A673 (cell line): Measurements from ENCODE around the gene CNTD1. TPM values are rescaled to one million over a fixed set of nuclear protein-coding genes. Genes with fewer than 3 reads are reported as not detected.

Source experiments
- BruUV-seq: library from RNA; stranded (reverse); fragments of 400-500 nt; replicated peaks from 2 replicates; lab custom pipeline; 2021; lab: Mats Ljungman, UMichigan
- CTCF ChIA-PET: fragments of 300-600 bp; sonication (Branson Sonifier 250); formaldehyde crosslinking; loops from one replicate; lab custom pipeline; 2022; ENCODE audit warnings: antibody characterized with exemption; lab: Charles Lee
- POLR2A ChIA-PET: fragments of 300-600 bp; sonication (Branson Sonifier 250); formaldehyde crosslinking; loops from one replicate; lab custom pipeline; 2022; ENCODE audit warnings: antibody characterized with exemption; ENCODE audit not compliant: low non-redundant PET; lab: Charles Lee
- DNase-seq: peaks from one replicate; pipeline ENCODE4 v3.0.0-alpha.2; 2015; ENCODE audit warnings: low spot score
- H3K27ac ChIP-seq: fragments of 200-600 bp; sonication (generic); 2 replicates; pipeline ENCODE4 v1.5.1; 2016; ENCODE audit warnings: mixed run types, low read depth, mild to moderate bottlenecking, mixed read lengths, antibody characterized with exemption, low read length; ENCODE audit not compliant: poor library complexity, severe bottlenecking
- H3K27me3 ChIP-seq: fragments of 200-600 bp; sonication (generic); replicated peaks from 2 replicates; pipeline ENCODE4 v1.6.1; 2017; ENCODE audit warnings: mixed run types, low read depth, mild to moderate bottlenecking, mixed read lengths, antibody characterized with exemption, low read length; ENCODE audit not compliant: insufficient read depth, poor library complexity
- H3K36me3 ChIP-seq: fragments of 200-600 bp; sonication (generic); 2 replicates; pipeline ENCODE4 v1.6.1; 2016; ENCODE audit warnings: mixed run types, mild to moderate bottlenecking, mixed read lengths, antibody characterized with exemption, low read length; ENCODE audit not compliant: insufficient read depth, poor library complexity, severe bottlenecking
- H3K4me1 ChIP-seq: fragments of 200-600 bp; sonication (generic); 2 replicates; pipeline ENCODE4 v1.6.1; 2017; ENCODE audit warnings: mixed run types, mild to moderate bottlenecking, mixed read lengths, antibody characterized with exemption, low read length; ENCODE audit not compliant: insufficient read depth, poor library complexity, severe bottlenecking
- H3K4me3 ChIP-seq: fragments of 200-600 bp; sonication (generic); 2 replicates; pipeline ENCODE4 v1.5.1; 2016; ENCODE audit warnings: low read depth, mixed run types, mild to moderate bottlenecking, mixed read lengths, low read length; ENCODE audit not compliant: poor library complexity, severe bottlenecking
- H3K9me3 ChIP-seq: fragments of 200-600 bp; sonication (generic); 2 replicates; pipeline ENCODE4 v1.6.1; 2016; ENCODE audit warnings: mixed run types, low read depth, mild to moderate bottlenecking, mixed read lengths, antibody characterized with exemption, low read length; ENCODE audit not compliant: poor library complexity, severe bottlenecking
- EZH2 ChIP-seq: fragments of 200-600 bp; sonication (generic); IDR thresholded peaks from 2 replicates; pipeline ENCODE4 v1.6.1; 2017; ENCODE audit warnings: borderline replicate concordance, low read depth, mild to moderate bottlenecking, mixed read lengths, antibody characterized with exemption, low read length; ENCODE audit not compliant: poor library complexity, severe bottlenecking
- intact Hi-C: fragments of 100-400 bp; cut with micrococcal nuclease; formaldehyde crosslinking; loops from one replicate; pipeline ENCODE4 v1.10.0; 2022; ENCODE audit not compliant: unreplicated experiment
- total RNA-seq: library from RNA; stranded (reverse); gene quantifications from 2 replicates; pipeline ENCODE4 v1.2.3, GENCODE V29; 2021
- TF ChIP-seq, protein P1 (sequence below): fragments of 300-800, 200-600 bp; sonication (generic); conservative IDR thresholded peaks from 2 replicates; pipeline ENCODE4 v1.5.1; 2017; ENCODE audit warnings: low read depth, mild to moderate bottlenecking, antibody characterized with exemption, low read length, moderate library complexity, mixed read lengths

Gene CNTD1
- total RNA-seq, 1 experiment from 2014 or later, result not detected

GRCh38 chr17:42772945-42773289 is 25.7 kb upstream of the CNTD1 start:
- Histone ChIP-seq H3K4me1 (no peaks in the 10 kb centered on the region), H3K9me3 (no peaks in the 10 kb centered on the region), H3K27ac (peak overlapping the region; percentile 65), H3K36me3 (no peaks in the 10 kb centered on the region), H3K27me3 (no peaks in the 10 kb centered on the region), H3K4me3 (peak overlapping the region; percentile 68)
- no peak for TF ChIP-seq EZH2
- CTCF ChIA-PET, result interaction anchor here (2.3 kb wide), 1 partner anchor 9 kb away, joined by 5 read pairs; no protein-coding TSS in a partner anchor
- BruUV-seq, result TSS peak; percentile 94
- no peak for DNase-seq
- POLR2A ChIA-PET, result no interaction called here
- intact Hi-C loops, result no loop called here

- H3K27ac ChIP-seq, result peak within 1 kb of the TSS; percentile 65
- no peaks in the 10 kb centered on the region for H3K4me1 ChIP-seq
- H3K9me3 ChIP-seq, result no peaks in the 10 kb centered on the region
- peak; percentile 81 for DNase-seq
- POLR2A ChIA-PET, result no interaction called here
- no TSS peak for BruUV-seq
- H3K4me3 ChIP-seq, result peak within 1 kb of the TSS; percentile 68
- CTCF ChIA-PET, result interaction anchor here (2.3 kb wide), 1 partner anchor 10 kb away, joined by 5 read pairs; no protein-coding TSS in a partner anchor
- intact Hi-C loops, result no loop called here
- no peaks in the 10 kb centered on the region for H3K27me3 ChIP-seq
- TF ChIP-seq EZH2, result no peak
- TF ChIP-seq, protein P1, sequence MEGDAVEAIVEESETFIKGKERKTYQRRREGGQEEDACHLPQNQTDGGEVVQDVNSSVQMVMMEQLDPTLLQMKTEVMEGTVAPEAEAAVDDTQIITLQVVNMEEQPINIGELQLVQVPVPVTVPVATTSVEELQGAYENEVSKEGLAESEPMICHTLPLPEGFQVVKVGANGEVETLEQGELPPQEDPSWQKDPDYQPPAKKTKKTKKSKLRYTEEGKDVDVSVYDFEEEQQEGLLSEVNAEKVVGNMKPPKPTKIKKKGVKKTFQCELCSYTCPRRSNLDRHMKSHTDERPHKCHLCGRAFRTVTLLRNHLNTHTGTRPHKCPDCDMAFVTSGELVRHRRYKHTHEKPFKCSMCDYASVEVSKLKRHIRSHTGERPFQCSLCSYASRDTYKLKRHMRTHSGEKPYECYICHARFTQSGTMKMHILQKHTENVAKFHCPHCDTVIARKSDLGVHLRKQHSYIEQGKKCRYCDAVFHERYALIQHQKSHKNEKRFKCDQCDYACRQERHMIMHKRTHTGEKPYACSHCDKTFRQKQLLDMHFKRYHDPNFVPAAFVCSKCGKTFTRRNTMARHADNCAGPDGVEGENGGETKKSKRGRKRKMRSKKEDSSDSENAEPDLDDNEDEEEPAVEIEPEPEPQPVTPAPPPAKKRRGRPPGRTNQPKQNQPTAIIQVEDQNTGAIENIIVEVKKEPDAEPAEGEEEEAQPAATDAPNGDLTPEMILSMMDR, result no peak
- H3K36me3 ChIP-seq, result no peaks in the 10 kb centered on the region
Observed at GRCh38 chr17:42773290-42774035, 25.2 kb upstream of the CNTD1 start, which contains the start of gene VPS25. Gene VPS25, plus strand, starts transcription at chr17:42773449. Its CDS starts 27 bp downstream, at chr17:42773476.

DNA sequence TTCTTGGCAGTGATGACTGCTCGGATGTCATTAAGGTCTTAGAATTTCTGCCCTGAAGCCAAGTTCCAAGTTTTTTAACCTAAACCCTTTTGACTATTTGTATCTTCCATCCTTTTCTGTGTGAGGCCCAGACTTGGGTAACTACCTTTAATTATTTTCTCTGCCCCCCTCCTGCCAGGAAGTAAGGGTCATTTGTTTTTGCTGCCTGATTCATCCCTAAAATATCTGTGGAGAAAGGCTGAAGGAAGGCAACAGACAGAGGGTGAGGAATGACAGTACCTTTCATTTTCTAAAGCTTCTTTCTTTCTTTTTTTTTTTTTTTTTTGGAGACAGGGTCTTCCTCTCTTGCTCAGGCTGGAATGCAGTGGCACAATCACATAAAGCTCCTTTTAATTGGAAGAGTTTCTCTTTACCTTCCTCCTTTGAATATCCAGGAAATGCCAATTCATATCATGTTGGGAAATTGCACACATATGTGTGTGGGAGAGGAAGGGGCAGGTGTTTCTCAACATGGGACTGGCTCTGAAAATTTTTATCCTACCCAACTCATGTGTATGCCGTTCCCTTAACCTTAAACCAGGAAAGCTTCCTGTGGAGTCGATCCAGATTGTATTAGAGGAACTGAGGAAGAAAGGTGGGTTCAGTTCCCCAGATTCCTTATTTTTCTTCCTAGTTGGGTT is 24.5 kb upstream of the CNTD1 start:
- Histone ChIP-seq H3K36me3 (no peaks in the 10 kb centered on the region), H3K9me3 (no peaks in the 10 kb centered on the region), H3K4me3 (peak overlapping the region; percentile 68), H3K27me3 (no peaks in the 10 kb centered on the region), H3K4me1 (no peaks in the 10 kb centered on the region), H3K27ac (no peak overlapping the region)
- ChIA-PET CTCF (interaction anchor here (2.3 kb wide), 1 partner anchor 11 kb away, joined by 5 read pairs; no protein-coding TSS in a partner anchor), POLR2A (no interaction called here)
- intact Hi-C loops, result no loop called here
- BruUV-seq, result TSS peak; percentile 73
- DNase-seq, result no peak
- no peak for TF ChIP-seq EZH2
- TF ChIP-seq, protein P1, result no peak
